Activated naive CD8-positive, alpha-beta T cell treated with anti-CD3 and anti-CD28 coated beads, Interleukin-2, amount 50 U/mL, for 16 hours (primary cell): ENCODE results near the gene RGS19.

ENCODE experiments used
- DNase-seq: peaks from one replicate; pipeline ENCODE4 v3.0.0-alpha.2; 2020; ENCODE audit warnings: low read depth, low spot score

Gene RGS19

DNA sequence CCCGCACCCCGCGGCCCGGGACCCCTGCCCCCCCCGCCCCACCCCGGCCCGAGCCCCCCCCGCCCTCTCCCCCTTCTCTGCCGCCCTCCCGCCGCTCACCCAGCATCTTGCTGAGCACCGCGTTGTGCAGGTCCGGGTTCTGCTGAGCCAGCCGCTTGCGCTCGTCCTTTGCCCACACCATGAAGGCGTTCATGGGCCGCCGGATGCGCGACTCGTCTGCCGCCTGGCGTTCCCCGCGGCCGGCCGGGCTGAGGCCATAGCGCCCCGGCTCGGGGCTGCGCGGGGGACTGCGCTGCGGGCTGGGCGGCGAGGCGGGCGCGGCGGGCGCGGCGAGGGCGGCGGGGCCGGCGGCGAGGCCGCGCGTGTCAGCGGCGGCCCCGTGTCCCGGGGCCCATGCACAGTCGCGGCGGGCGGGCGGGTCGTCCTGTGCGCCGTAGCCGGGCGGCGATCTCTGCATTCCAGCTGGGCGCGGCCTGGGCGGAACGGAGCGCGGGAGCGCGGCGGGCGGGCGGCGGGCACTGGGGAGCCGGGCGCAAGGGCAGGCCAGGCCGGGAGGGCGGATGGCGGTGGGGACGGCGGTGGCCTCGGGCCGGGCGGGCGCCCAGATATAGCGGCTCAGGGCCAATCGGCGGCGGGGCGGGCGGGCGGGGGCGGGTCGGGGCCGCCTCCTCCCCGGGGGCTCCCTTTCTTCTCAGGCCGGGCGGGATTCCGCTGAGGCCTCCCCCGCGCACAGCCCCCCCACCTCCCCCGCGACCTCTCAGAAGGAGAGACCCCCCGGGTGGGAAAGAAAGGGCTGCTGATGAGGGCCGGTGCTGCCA lies 30.0 kb downstream of the RGS19 start, which contains the start of gene SOX18:
Gene SOX18 (minus strand): TSS at position 580 of the 818 bp plus-strand sequence. CDS start 123 bp downstream, at position 457.
- DNase-seq: no peak

DNA sequence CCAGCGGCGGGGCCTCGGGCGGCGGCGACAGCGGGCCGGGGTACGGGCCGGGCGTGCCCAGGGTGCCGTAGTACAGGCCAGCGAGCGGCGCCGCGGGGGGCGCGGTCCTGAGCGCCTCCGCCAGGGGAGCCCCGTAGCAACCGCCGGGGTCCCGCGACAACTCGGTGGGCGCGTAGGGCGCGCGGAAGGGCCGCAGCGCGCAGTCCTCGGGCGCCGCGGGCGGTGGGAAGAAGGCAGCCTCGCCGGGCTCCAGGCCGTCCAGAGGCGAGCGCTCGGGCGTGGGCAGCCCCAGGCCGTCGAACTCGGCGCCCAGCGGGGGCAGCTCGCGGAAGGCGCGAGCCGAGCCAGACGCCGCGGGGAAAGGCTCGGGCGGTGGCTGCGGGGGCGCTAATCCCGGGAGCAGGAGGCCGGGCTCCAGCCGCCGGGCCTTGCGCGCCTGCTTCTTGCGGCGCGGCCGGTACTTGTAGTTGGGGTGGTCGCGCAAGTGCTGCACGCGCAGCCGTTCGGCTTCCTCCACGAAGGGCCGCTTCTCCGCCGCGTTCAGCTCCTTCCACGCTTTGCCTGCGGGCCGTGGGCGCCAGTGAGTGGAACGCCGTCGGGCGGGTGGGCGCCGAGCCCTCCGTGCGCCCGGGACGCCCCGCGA lies 30.8 kb downstream of the RGS19 start:
- no peak for DNase-seq

DNA sequence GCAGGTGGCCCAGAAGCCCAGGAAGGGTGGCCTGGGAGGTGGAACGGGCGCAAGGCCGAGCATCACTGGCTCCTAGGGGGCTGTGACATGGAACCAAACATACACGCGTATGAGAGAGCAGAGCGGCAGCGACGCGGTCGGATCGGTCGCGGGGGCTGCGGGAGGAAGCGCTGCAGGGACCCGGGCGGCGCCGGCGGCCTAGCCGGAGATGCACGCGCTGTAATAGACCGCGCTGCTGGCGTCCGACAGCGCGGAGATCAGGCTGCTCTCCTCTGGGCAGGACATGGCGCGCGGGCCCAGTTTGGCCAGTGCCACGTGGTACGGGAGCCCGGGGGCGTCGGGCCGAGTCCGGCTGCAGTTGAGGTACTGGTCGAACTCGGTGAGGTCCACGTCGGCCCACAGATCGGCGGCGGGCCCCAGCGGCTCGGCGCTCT lies 31.3 kb downstream of the RGS19 start:
- DNase-seq: no peak

DNA sequence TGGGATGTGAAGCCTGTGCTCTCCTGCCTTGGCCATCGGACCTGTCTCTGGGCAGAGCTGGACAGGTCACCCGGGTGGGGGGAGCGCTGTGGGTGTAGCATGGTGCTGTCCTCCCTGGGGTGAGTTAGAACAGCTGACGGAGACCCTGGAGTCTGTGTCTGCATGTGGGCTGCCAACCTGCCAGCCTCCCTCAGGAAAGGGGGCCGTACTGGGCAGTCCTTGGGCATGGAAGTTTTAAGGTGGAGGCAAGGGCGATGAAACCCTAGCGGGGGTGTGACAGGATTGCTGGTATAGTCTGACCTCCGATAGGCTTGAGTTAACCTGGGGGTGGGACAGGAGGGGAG lies 32.3 kb downstream of the RGS19 start:
- no peak for DNase-seq

DNA sequence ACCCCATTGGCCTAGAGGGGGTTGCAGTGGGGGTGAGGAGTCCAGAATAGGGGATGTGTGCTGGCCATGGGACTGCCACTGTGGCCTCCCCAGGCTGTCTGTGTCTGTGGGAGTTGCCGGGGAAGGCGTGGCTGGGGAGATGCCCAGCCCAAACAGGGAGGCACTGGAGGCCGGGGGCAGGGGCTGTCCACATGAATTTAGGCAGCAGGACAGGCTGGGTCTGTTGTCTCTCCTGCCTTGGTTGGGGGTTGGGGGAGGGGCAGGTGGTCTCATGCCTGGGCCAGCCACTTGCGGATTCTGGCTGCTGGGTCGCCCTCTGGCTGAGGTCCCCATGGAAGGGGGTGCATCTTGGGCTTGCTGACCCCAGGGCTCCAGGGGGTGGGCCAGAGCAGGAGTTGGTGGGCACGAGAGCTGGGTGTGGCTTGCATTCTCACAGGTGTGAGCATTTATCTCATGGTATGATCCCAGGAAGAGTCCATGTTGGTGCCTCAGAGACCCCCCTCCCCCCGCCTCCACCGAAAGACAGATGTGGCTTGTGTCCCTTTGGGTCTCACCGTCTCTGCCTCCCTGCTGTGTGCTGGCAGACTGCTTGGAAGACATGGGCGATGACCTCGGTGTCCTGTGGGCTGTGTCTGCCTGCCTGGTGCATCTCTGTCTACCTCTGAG lies 33.8 kb downstream of the RGS19 start:
- no peak for DNase-seq

DNA sequence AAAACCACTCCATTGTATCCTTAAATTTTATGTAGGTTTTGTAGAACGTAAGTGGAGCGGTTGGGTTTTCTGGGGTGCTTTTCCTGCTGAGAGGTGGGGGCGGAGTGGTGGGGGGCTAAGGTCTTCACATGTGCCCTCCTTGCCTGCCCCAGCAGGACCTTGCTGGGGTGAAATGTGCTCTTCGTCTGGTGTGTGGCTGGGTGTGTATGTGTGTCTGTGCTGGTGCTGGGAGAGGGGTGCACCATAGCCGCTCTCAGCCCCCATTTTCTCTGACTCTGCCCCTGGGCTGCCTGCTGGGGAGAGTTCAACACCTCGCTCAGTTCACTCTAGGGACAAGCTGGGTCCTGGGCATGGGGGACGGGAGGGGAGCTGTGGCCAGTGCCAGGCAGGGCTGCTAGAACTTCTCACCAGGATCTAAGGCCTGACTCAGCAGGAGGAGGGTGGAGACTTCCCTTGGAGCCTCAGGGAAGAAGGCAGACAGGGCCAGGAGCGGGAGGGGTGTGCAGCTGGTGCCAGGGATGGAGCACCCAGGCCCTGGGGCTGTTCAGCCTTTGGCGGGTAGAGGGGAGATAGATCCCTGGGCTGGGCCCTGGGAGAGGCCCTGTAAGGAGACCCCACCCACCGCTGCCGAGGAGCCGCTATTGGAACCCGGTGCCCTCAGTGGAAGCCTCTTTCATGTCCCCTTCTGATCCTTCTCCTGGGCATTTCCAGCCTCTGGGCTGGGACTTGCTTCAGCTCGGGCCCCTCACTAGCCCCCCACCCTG lies 34.7 kb downstream of the RGS19 start:
- no peak for DNase-seq

DNA sequence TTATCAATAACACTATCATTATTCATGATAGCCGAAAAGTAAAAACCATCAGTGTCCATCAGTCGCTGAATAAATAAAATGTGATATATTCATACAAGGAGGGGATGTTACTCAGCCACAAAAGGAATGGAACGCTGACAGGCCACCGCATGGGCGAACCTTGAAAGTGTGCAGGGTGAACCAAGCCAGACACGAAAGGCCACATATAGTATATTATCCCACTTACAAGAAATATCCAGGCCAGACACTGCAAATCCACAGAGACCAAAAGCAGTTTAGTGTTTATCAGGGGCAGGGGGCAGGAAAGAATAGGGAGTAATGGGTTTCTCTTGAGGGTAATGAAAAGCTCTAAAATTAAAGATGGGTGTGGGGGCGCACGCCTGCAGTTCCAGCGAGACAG lies 35.5 kb downstream of the RGS19 start:
- DNase-seq: no peak

DNA sequence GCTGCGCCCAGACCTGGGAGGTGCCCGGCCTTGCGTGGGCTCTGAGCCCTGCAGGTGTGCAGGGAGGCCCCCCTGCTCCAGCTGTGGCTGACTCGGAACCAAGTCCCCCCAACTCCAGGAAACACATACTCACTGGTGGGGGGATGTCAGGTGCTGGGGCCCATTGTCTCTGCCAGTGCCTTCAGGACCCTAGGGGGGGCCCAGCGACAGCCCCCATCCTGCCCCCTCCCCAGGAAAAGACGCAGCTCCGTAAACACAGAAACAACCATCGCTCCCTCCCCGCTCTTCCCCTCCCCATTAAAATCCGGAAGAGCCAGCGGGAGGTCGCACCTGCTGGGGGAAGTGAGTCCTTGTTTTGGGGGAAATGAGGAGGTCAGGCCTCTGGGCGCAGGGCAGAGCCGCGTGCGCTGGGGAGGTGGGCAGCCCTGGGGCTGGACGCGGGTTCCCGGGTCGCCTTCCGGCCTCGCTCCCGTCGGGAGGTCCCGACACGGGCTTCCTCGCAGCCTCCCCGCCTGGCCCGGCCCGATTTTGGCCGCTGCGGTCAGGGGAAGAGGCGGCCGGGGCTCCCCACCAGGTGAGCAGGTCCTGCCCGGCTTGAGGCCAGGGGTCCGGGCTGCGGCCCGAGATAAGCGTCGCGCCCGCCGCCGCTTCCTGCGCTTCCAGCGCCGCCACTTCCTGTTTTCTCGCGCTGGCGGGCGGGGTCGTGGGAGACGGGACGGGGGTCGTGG lies 37.1 kb downstream of the RGS19 start:
- no peak for DNase-seq

DNA sequence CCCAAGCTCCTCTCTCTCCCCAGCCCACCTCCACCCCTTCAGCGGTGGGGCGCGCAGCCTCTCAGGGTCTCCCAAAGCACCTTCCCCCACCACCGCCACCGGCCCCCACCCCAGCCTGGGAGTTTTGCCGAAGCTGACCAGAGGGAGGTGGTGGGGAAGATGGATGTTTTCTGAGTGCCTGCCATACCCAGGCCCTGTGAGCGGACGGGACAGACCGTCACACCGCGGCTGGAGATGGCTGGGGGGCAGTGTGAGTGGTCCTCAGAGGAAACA lies 37.6 kb downstream of the RGS19 start:
- DNase-seq: no peak

DNA sequence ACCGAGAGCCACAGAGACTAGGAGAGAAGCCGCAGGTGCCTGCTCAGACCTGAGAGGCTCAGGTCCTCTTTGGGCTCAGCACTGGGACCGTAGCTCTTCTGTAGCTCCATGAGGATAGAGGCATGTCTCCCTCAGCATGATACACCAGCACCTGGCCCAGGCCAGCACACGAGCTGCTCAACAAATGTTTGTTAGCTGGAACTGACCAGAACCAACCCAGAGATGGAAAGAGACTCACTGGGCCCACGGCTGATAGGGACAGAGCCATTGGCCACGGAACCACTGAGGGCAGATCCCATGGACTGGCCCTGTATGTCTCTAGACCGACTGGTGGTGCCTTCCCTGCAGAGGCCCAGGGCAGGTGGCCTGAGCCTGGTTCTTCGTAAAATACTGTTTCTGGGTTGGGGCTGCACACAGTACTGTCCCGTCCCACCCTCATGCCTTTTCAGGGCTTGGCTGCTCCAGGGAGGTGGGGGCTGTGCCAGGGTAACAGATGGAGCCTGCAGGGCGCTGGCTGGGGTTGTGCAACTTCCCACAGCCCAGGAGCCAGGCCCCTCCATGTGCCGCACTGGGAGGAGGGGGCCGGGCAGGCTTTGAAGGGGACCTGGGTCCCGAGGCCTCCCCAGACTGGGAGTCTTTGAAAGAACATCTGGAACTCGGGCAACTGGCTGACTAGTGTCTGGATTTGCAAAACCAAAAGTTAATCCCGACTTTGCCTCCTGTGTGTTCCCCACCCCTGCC lies 38.1 kb downstream of the RGS19 start:
- DNase-seq: no peak

DNA sequence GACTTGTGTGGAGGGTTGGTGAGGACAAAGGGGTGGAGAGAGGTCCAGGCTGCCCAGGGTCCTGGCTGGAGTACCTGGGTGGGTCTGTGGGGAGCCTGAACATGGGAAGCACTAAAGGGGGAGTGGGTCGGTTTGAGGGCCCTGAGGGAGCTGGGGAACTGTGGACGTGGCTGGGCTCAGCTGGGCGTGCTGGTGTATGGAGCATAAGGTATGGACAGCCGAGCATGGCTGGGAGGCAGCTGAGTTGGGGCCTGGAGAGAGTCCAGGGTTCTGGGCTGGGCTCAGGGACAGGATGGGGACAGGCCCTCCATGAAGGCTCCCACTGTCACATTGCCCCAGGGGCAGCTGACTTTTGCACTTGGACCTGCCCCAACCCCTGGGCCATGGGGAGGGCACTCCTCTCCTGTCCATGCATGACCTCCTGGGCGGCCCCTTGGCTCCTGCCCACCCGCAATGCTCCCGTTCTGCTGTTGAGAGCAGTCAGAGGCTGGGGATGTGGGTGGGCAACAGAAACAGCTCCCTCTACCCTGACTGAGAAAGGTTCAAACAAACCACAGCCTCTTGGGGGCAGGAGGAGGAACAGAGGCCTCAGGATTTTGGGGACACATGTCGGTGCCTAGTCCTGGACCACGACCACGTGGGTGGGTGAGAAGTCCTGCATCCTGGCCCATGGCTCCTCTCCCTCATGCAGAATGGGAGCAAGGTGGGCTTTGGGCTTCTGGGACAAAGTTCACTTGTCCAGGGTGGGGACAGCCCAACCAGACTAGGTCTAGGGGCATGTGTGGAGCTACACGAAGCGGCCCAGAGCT lies 38.9 kb downstream of the RGS19 start:
- DNase-seq: no peak

DNA sequence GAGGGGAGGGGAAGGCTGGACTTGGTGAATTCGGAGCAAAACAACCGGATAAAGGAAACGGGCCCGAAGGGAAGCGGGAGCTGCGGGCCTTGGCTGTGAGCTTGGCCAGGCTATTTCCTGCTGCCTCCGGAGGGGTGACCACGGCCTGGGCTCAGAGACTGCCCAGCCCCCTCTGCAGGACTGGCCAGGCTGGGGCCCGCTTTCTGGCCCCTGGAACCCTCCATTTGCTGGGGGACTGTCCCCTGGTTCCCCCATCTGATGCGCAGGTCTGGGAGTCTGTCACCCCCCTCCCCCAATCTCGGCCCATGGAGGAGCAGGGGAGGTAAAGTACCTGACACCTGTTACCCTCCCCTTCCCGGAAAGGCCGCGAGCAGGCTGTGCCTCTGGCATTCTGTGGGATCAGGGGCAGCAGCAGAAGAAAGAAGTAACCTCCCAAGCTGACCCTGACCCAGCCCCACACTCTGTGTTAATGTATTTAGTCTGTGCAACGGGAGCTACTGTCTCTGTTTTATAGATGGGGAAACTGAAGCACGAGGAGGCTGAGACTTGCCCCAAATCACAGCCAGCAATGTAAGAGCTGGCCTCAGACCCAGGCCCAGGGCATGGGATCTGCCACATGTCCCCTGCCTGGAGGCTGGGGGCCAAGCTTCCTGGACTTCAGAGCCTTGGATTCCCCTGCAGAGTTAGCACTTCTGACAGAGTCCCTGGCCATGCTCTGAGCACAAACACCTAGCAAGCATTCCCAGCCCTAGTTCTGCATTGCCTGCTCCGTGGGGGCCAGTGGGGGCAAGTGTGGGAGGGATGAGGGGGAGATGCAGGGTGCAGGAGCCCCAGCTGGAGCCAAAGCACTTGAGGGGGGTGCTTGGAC lies 39.8 kb downstream of the RGS19 start:
- no peak for DNase-seq

DNA sequence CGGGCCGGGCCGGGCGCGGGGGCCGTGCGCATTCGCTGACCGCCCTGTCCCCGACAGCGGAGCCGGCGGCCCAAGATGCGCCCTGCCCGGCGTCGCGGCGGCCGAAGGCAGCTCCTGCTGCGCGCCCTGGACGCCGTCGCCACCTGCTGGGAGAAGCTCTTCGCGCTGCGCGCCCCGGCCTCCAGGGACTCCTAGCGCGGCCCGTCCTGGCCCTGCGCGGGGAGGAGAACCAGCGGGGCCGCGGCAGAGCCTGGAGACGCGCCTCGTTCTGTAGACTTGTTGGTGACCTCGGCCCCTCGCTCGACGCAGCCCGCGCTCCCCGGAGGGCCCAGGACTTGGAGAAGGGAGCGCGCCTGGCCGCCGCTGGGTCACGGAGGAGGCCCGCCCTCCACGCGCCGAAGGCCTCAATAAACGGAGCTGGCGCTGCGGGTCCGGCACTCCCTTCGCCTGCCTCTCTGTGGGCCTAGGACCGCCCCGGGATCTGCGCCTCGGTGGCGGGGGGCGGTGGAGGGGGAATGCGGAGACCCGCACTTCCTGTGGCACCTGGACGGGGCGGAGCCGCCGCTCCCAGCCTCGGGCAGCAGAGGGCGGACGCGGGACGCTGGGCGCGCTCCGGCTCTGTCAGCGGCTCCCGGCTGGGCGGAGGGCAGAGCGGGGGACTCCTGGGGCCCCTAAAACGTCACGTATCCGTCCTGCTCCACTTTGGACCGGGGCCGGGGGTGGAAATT lies 40.6 kb downstream of the RGS19 start:
- DNase-seq: peak; percentile 57

DNA sequence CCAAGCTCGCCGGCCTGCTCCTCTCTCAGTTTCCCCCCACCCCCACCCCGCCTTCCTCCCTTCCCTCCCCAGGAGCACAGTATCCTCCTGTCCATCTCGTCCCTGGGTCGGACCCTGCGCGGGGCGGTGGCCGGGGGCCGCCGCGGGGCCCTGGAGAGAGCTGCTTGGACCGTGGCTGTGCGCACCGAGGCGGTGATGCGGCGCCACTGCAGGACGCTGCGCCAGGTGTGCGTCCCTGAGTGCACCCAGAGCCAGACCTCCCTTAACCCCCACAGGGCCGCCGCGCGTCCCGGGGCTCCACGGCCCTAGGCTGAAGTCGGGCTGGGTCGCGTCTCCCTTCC lies 41.1 kb downstream of the RGS19 start:
- no peak for DNase-seq

DNA sequence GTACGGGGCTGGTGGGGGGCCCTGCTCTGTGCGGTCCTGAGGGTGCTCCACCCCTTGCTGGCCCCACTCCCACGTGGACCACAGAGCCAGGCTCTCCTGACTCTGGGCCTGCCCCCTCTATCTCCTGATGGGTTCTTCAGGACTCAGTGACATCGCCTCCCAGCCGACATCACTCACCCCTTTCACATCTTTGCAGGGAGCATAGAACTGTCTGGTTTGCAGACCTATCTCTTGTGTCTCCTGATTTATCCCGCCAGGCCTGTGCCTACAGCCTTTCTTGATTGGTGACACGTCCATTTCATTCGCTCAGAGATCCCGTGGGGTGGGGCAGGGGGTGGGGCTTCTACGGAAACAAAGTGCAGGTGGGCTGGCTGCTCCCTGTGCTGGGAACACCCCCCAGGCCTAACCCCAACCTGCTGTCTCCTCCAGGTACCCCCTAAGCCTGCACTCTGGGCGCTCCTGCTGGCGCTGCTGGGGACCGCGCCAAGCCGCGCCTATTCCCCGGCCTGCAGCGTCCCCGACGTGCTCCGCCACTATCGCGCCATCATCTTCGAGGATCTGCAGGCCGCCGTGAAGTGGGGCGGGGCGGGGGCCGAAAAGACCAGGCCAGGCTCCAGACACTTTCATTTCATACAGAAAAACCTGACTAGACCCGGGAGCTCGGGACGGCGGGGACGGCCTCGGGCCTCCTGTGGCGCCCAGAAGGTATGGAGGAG lies 41.7 kb downstream of the RGS19 start:
- no peak for DNase-seq

DNA sequence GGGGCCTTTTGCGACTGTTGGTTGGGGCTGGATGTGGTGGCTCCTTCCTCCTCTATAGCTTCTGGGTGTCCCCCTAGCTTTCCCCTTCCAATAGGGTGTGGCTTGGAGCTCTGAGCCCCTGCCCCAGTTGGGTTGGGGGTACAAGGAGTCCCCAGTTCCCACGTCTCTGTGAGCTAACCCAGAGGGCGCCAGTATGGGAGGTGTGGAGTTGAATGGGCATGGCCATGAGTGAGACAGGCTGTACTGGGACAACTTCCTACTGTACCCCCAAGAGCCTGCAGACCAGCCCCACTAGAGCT lies 42.2 kb downstream of the RGS19 start:
- DNase-seq: no peak

DNA sequence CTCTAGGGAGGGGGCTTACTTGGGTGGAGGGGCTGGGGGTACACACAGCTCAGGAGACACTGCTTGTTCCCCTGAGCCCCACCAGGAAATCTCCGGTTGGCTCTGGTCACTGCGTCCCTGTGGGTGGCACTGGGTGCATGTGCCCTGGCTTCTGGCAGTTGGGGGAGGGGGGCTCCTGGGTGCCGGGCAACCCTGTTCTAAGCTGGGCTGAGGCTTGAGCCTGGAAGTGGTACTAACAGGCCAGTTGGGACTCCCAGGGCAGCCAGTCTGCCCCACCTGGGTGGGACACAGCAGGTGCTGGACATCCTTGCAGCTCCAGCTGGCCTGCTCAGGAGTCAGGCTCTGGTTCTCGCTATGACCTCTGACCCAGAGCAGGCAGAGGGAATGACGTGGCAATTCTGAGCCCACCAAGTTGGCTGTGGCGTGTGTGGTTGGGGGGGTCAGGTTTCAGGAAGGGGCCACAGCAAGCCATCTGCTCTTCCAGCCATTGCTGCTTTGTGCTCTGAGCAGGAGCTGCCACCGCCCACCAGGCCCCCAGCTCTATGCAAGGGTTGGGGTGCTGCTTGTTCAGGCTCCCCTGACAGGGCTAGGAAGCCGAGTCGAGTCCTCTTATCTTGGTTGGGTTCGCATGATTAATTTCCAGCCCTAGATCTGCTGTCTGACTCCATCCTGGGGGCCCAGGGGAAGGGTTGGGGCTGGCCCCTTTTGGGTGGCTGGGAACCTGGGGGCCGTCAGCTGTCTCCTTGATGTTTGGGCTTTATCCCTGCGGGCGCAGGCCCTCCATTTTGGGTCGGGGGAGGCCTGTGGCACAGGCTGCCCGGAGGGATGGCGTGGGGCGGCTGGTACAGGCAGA lies 42.7 kb downstream of the RGS19 start:
- no peak for DNase-seq
